ENCODE results near the gene OR5D16.
"Not testable (repeated sequence)": the region's sequence is repeated elsewhere in the genome, so short reads cannot be mapped to it uniquely, and the experiment has no call there.

OR5D16 gene

GRCh38 chr11:55838452-55838851, at the start of gene OR5D16:
Gene OR5D16, plus strand, starts transcription at chr11:55838752. Its CDS starts 0 bp downstream, at chr11:55838752.
- no peak for DNase-seq (ENCODE audit: low read depth in 2 of 2)

DNA sequence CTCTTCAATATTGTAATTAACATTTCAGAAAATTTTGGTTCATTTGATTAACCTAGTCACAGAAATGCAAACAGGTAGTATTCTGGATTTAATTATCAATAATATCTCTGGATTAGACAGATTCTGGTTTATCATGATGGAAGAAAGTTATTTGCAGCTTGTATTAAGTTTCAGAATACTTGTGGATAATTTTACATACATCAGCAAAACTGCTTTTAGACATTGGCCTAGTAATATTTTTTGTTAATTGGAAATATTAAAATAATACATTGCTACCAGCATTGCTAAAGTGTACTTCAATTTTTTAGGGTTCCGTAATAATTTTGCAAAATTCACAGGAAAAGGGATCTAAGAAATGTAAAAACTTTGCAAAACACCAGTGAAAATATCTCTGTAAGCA, 46.9 kb upstream of the OR5D16 start:
- DNase-seq (ENCODE audit: low read depth in 2 of 2) = no peak

DNA sequence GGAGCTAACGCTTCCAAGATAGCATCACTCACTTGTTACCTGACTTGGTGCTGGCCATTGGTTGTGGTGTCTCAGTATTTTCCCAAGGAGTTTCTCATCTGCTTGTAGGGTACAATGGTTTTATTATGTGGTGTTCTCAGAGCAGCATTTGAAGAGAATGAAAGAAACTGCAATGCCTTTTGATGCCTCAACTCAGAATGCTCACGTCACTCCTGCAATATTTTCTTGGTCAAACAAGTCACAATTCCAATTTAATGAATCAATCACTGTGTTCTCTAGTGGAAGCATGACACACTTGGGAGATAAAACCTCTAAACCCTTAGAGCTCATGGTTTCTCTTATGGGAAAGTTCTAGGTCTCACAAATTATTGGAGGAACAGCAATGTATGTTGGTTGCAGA, 45.2 kb upstream of the OR5D16 start:
- no peak for DNase-seq (ENCODE audit: low read depth in 2 of 2)

DNA sequence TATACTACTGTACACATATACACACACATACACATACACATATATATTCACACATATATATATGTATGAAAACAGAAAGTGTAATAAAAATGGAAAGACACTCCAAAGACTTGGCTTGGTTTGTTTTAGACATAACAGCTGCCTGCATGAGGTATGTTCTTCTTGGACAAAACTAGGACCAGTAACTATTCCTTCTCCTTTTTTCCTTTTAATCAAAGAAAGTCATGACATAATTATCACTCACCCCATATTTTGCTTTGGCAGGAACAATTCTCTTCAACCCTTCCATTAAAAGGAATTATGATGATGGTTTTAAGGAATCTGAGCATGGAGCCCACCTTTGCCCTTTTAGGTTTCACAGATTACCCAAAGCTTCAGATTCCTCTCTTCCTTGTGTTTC, 43.3 kb upstream of the OR5D16 start, which contains the start of gene OR5D14:
Gene OR5D14 (plus strand): TSS at position 301 of the 400 bp plus-strand sequence. CDS start 0 bp downstream, at position 301.
- no peak for DNase-seq (ENCODE audit: low read depth in 2 of 2)

GRCh38 chr11:55806248-55806647, 32.3 kb upstream of the OR5D16 start:
- no peak for DNase-seq (ENCODE audit: low read depth in 2 of 2)

DNA sequence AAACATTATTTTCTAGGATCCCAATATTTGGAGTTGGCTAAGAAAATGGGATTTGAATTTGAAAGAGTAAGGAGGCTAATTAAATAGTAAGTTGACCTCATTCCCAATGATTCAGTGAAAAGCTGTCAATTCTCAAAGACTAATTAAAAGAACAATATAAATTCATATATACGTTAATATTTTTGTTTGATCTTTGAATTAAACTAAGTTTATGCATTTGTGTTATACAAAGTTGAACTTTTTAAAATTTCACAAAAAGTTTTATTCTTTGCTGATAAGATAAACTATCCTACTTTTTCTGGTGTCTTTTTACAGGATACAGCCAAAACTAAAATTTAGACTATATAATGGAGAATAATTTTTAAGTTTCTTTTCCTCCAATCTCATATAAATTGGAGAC, 27.5 kb upstream of the OR5D16 start, which contains the start of gene OR5L1:
Gene OR5L1 (plus strand): TSS at position 301 of the 400 bp plus-strand sequence. CDS start 100 bp downstream, outside the sequence.
- DNase-seq (ENCODE audit: low read depth in 2 of 2) = no peak

- DNase-seq (ENCODE audit: low read depth in 2 of 2) = no peak
These were observed 19.2 kb upstream of the OR5D16 start, which contains the start of gene OR5D18 for GRCh38 chr11:55819330-55819729. Gene OR5D18, plus strand, starts transcription at chr11:55819630. Its CDS starts 0 bp downstream, at chr11:55819630.

DNA sequence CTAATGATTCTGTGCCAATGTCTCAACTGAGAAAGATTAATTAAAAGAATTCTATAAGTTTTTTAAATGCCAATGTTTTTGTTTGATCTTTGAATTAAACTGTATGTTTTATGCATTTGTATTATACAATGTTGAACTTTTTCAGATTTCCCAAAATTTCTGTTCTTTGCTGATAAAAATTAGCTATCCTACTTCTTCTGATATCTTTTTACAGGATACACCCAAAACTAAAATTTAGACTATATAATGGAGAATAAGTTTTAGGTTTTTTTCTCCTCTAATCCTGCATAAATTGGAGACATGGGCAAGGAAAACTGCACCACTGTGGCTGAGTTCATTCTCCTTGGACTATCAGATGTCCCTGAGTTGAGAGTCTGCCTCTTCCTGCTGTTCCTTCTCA, 11.6 kb upstream of the OR5D16 start, which contains the start of gene OR5L2:
Gene OR5L2 (plus strand): TSS at position 301 of the 400 bp plus-strand sequence. CDS start 0 bp downstream, at position 301.
- no peak for DNase-seq (ENCODE audit: low read depth in 2 of 2)

GRCh38 chr11:55847453-55847852, 8.9 kb downstream of the OR5D16 start:
- no peak for DNase-seq (ENCODE audit: low read depth in 2 of 2)

- no peak for DNase-seq (ENCODE audit: low read depth in 2 of 2)
These were observed 10.5 kb downstream of the OR5D16 start for GRCh38 chr11:55849037-55849436.

- DNase-seq (ENCODE audit: low read depth in 2 of 2) = no peak
These were observed 13.6 kb downstream of the OR5D16 start for GRCh38 chr11:55852141-55852540.

- DNase-seq (ENCODE audit: low read depth in 2 of 2) = no peak
These were observed 16.2 kb downstream of the OR5D16 start for GRCh38 chr11:55854704-55855103.

DNA sequence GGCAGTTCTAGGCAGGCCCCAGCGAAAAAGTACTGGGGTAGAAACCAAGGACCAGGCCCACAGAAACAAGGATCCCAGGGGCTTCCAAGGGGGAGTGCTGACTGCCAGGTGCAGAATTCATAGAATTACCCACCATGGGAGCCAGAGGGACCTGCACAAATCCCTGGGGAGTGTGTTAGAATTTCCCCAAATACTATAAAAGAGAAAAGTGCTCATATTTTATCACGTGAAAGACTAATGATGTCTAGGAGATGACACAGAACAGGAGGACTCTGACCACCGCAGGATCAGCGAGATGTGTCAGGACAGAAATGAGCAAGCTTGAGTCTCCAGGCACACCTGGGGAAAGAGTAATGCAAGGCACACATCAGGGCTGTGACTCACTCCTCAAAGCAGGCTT, 28.8 kb downstream of the OR5D16 start:
- not testable (repeated sequence) for DNase-seq (ENCODE audit: low read depth in 2 of 2)

GRCh38 chr11:55872731-55873130, 34.2 kb downstream of the OR5D16 start:
- DNase-seq (ENCODE audit: low read depth in 2 of 2) = not testable (repeated sequence)

GRCh38 chr11:55873146-55873545, 34.6 kb downstream of the OR5D16 start:
- DNase-seq (ENCODE audit: low read depth in 2 of 2) = not testable (repeated sequence)

GRCh38 chr11:55882997-55883396, 44.4 kb downstream of the OR5D16 start, which contains the start of gene TRIM51:
Gene TRIM51, plus strand, starts transcription at chr11:55883297. Its CDS starts 2,132 bp downstream, at chr11:55885429.
- DNase-seq (ENCODE audit: low read depth in 2 of 2) = not testable (repeated sequence)

GRCh38 chr11:55884995-55885394, 46.4 kb downstream of the OR5D16 start:
- not testable (repeated sequence) for DNase-seq (ENCODE audit: low read depth in 2 of 2)

GRCh38 chr11:55885481-55885880, 46.9 kb downstream of the OR5D16 start:
- not testable (repeated sequence) for DNase-seq (ENCODE audit: low read depth in 2 of 2)
